Measurements from ENCODE around the gene EIF4H. TPM values are rescaled to one million over a fixed set of nuclear protein-coding genes. Genes with fewer than 3 reads are reported as not detected.

EIF4H gene
- total and polyA plus RNA-seq, 2 experiments from 2014 or later: 183 to 309 TPM

- TF ChIP-seq ZNF462 (CRISPR knock-in tag; IDR thresholded peaks at IDR 0.05) (no peak), NANOG (IDR thresholded peaks at IDR 0.05; ENCODE audit: borderline replicate concordance) (no peak), STAT1 (IDR thresholded peaks at IDR 0.05; ENCODE audit: unreplicated experiment) (no peak), CREB1 (CRISPR knock-in tag; IDR thresholded peaks at IDR 0.05; ENCODE audit: low read depth) (no peak), ZNF114 (CRISPR knock-in tag; IDR thresholded peaks at IDR 0.05) (no peak), REST (IDR thresholded peaks at IDR 0.05; ENCODE audit: unreplicated experiment) (no peak)
Measured at GRCh38 chr7:74149071-74149470, 25.1 kb upstream of the EIF4H start (continued).

GRCh38 chr7:74149603-74150002, 24.6 kb upstream of the EIF4H start:
- Histone ChIP-seq H3K79me2 (replicated peaks; ENCODE audit: insufficient read depth) (no peaks in the 10 kb centered on the region), H3F3A (replicated peaks; ENCODE audit: low read depth) (no peaks in the 10 kb centered on the region), H3K4me1 (ENCODE audit: insufficient read depth) (no peaks in the 10 kb centered on the region), H3K9me2 (ENCODE audit: insufficient read depth) (no peaks in the 10 kb centered on the region), H4K20me1 (replicated peaks; ENCODE audit: insufficient read depth) (no peaks in the 10 kb centered on the region), H3K27ac (ENCODE audit: low read depth) (no peak overlapping the region), H3K4me3 (no peak overlapping the region), H2AFZ (no peak overlapping the region), H3K36me3 (ENCODE audit: insufficient read depth) (no peaks in the 10 kb centered on the region; the same call in 1 of the 2 replicates), H3K27me3 (ENCODE audit: insufficient read depth) (no peaks in the 10 kb centered on the region), H3K4me2 (no peak overlapping the region)
- Mint-ChIP-seq H3K27ac (no peak overlapping the region), H3K4me3 (no peak overlapping the region), H3K27me3 (ENCODE audit: insufficient read depth, low read depth, poor library complexity) (peaks cover 8% of the 10 kb centered on the region), H3K36me3 (ENCODE audit: low read depth) (peaks cover 20% of the 10 kb centered on the region), H3K4me1 (no peaks in the 10 kb centered on the region), H3K9me3 (peaks cover 35% of the 10 kb centered on the region)
- ATAC-seq (no peak), DNase-seq (ENCODE audit: low spot score) (no peak)
- no peak for TF ChIP-seq STAT1 (IDR thresholded peaks at IDR 0.05; ENCODE audit: unreplicated experiment)
- TF ChIP-seq CREB1 (CRISPR knock-in tag; IDR thresholded peaks at IDR 0.05; ENCODE audit: low read depth): no peak
- TF ChIP-seq JUNB (IDR thresholded peaks at IDR 0.05; ENCODE audit: unreplicated experiment): no peak
- no peak for TF ChIP-seq REST (IDR thresholded peaks at IDR 0.05; ENCODE audit: unreplicated experiment)

Measured in GM23338 (cell line).